Left lobe of liver (tissue), 2 donors: ENCODE data around the gene DLL1. TPM values are rescaled to one million over a fixed set of nuclear protein-coding genes. Genes with fewer than 3 reads are reported as not detected.
"Not testable (repeated sequence)": the region's sequence is repeated elsewhere in the genome, so short reads cannot be mapped to it uniquely, and the experiment has no call there.

Experiments used
- ATAC-seq: fragments of 200-7000 bp; cut with Tn5 transposase; one replicate; pipeline ENCODE4 v1.9.1; 2020; ENCODE audit warnings: mild to moderate bottlenecking, moderate library complexity
- DNase-seq: peaks from one replicate; pipeline ENCODE4 v3.0.0-alpha.2; 2020; ENCODE audit warnings: low spot score
- total RNA-seq: library from RNA; stranded (reverse); gene quantifications from one replicate; pipeline ENCODE4 v1.2.1, GENCODE V29; 2021
- donor health status: DM: no; HTN: no; CAD: no; lungs with moderate emphysema.
- donor health status: DM: no; HTN: yes; CAD: no.

The DLL1 gene
- total RNA-seq, 1 donor from 2014 or later, result 4.9 TPM

DNA sequence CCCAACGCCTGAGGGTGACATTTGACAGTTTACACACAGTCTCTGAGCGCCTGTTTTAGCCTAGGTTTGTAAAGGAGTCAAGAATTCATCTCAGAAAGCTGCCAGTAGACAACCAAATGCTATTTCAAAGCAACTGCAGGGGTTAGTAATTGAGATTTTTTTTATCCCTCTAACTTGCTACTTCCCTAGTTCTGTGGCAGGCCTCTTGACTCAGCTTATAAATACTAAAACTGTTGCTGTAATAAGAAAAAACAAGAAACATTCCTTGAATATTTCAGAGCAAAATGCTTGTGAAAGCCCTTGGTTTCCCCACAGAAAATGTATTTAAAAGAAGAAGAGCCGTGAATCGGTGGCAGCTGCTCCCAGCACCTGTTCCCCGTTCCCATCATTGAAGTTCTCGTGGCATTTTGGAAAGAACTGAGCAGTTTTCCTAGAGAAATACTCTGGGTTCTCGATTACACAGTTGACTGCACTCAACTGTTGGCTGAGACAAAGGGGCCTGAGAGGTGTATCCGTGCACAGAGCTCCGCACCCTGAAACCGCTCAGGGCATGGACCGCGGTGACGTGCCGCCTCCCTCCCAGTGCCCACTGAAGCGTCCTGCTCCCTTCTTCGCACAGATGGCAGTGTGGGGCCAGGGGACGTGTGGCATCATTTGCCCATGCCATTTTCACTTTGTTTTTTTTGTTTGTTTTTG is 20.9 kb downstream of the DLL1 start:
- no peak for ATAC-seq

DNA sequence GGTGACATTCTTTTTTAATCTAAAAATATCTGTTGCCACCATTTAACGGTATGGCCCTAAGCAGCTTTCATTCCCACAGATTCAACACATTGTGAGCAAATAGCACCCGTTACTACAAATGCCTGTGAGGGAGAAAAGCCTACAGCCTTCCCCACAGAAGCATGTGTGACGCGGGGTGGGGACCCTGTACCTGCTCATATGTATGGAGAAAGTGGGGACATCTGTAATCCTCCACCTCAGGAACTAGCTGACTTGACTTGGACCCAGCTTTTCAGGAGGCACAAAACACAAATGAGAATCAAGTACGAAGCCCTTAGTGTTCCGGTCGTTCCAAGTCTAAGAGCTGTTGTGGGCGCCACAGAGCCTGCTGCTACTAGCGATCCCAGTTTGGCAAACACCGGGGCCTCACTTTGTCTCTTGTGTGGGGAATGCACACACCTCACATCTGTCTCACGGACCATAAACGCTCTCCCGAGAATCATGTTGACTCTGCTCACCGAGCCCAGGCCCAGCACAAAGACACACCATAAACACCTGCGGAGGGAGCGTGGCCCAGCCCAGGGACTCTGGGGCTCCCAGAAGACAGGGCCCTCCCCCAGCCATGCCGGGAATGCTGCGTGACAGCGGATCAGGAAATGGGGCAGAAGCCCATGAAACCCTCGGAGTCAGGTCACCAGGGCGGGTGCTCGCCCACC is 21.6 kb downstream of the DLL1 start:
- no peak for ATAC-seq
- DNase-seq, result no peak

More for the DNA sequence above, 20.9 kb downstream of the DLL1 start:
- no peak for DNase-seq

DNA sequence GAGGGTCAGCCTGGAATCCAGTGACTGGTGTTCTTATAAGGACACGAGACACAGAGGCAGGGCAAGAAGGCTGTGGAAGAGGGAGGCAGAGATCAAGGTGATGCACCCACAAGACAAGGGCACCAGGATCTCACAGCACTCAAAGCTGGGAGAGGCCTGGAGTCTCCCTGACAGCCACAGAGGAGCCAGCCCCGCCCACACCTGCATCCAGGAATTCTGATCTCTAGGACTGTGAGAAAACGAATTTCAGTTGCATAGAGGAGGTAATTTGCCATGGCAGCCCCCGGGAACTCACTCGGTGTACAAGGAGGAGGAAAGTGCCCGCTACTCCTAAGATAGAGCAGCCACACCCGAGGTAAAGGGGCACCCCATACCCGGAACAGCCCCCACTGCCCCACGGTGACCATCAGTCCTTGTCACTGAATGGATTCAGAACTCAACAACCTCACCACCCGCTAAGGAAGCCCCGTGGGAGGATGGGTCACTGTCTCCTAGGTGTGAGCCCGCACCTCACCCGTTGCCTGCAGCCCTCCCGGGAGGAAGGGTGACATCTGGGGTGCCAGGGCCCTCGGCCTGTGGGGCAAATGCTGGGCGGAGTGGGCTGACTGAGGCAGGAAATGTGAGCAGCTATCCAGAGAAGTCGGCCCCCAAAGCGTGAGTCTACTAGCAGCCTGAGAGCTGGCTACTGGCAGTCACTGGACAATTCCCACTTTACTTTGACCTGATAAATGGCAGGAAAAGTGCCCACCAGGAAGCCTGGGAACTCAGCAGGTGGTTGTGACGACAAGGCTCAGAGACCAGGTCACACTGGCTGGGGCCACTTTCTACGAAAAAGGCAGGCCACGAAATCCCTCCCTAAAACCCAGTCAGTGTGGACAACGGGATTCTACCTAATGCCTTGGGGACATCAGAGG is 22.4 kb downstream of the DLL1 start:
- no peak for DNase-seq
- no peak for ATAC-seq

DNA sequence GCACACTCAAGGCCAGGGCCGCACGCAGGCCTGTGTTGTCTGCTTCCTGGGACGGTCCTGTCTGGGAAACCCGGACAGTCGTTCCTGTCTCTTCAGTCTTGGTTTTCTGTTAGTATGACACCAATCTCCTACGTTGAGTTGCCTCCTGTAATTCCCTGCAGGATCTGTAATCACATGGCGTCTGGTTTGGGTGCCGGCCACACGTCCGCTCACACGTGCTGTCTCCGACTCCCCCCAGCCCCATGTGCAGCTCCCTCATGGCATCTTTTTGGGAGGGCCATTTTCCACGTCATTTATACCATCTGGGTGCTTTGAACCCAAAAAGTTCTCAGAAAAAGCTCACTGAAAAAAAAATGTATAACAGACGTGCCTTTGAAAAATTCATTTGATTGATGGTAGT is 23.2 kb downstream of the DLL1 start:
- no peak for ATAC-seq

DNA sequence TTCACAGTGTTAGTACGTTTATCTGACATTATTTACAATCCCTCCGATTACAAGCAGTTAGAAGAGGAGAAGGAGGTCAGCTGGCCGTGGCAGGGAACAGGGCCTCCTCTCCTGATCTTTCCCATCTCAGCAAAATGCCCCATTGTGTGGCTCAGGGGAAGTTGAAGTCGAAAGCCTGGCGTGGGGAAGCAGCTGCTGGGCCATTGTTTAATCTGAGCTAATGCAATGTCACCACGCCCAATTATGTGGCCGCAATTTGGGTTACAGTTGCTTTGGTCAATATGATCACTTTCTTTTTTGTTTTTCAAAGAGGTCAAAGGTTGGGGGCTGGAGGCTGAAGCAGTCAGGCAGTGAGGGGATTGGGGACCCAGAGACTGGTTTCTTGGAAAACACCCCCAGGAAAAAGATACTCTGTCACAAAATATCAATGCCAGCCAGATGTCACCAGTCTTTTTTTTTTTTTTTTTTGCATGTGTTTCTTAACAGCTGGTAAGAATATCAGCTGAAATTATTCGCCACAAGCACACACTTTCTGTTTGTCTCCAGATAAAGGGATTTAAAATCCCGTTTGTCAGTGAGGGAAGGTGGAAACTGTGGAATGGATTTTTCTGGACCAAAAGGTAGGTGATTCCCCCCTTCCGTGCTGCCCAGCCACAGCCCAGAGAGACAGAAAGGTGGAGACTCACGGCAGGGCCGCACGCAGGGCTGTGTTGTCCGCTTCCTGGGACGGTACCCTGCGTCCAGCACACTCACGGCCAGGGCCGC is 24.6 kb downstream of the DLL1 start:
- DNase-seq, result no peak
- ATAC-seq, result peak; percentile 66

More for the DNA sequence above, 23.2 kb downstream of the DLL1 start:
- DNase-seq, result no peak

DNA sequence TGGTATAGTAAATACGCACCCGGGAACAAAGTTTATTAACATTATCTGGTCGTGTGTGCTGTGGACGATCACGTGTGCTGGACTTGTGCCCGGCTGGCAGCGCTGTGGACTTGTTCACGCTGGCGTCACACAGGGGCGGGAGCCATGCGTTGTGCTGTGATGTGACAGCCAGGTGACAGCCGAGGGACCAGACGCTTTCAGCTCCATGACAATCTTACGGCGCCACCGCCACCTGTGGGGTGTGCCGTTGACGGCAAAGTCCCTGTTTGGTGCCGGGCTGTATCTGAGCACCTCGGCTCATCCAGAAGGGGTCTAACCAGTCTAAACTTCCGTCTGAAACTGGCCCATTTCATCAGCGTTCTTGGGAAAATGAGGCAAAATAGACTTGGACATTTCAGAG is 25.2 kb downstream of the DLL1 start:
- peak; percentile 95 for ATAC-seq
- DNase-seq, result peak; percentile 96

DNA sequence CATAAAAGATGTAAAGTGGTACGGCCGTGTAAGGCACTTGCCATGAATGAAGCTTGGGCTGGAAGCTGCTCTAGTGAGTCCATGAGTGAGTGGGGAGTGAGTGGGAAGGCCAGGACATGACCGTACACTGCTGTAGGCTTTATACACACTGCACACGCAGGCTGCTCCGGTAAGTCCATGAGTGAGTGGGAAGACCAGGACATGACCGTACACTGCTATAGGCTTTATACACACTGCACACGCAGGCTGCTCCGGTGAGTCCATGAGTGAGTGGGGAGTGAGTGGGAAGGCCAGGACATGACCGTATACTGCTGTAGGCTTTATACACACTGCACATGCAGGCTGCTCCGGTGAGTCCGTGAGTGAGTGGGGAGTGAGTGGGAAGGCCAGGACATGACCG is 26.2 kb downstream of the DLL1 start:
- not testable (repeated sequence) for ATAC-seq, DNase-seq

DNA sequence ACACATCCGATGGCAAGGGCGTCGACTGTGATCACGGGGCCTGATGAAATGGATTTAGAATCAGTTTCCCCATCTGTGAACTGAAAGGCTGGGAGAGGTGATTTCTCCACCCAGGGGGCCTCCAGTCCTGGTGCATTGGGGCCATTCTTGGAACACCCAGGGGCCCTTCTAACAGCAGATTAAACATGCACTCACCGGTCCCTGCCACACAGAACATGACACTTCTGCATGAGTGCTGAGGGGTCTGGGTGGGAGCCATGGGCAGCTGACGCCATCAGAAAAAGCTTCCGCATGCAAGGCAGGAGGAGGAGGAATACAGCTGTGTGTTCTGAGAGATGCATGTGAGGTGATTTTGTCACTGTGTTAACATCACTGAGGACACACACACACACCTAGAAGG is 26.8 kb downstream of the DLL1 start:
- ATAC-seq (no peak), DNase-seq (no peak)

DNA sequence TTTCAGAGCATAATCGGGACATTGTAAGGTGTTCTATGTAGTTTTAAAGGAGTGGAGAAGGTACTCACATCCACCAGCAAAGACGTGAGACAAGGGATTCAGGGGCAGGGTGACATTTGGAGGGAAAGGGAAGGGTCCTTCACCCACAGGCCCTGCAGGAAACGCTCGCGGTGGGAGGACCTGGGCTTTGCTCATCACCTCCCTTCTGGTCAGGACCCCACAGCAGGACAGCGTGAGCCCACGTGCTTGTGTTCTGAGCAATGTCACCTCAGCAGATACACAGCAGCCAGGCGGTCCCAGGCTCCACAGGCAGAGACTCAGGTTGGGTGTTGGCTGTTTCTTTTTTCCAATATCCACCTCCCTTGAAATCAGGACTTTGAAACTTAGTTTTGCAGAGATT is 27.5 kb downstream of the DLL1 start:
- ATAC-seq, result no peak

DNA sequence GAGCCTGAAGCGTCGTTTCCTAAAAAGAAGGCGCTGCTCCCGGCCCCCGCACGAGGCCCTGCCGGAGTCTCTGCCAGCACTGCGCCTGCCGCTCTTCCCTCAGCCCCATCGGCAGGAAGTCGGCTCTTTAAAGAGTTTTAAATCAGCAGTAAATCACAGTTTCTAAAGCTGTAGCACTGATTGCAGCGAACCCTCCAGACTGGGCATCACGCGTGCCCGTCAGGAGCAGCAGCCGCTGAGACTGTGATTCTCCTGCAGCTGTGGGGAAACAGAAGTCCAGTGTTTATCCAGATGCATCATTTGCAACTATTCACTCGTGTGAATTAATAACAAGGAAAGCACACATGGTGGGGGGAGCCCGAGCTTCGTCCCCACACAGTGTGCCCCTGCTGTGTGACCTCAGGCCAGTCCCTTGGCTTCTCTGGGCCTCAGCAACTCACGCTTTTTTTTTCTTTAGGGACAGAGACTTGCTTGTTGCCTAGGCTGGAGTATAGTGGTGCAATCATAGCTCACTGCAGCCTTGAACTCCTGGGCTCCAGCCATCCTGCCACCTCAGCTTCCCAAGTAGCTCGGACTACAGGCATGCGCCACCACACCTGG is 28.3 kb downstream of the DLL1 start:
- no peak for DNase-seq

More for the DNA sequence above, 27.5 kb downstream of the DLL1 start:
- DNase-seq, result no peak

DNA sequence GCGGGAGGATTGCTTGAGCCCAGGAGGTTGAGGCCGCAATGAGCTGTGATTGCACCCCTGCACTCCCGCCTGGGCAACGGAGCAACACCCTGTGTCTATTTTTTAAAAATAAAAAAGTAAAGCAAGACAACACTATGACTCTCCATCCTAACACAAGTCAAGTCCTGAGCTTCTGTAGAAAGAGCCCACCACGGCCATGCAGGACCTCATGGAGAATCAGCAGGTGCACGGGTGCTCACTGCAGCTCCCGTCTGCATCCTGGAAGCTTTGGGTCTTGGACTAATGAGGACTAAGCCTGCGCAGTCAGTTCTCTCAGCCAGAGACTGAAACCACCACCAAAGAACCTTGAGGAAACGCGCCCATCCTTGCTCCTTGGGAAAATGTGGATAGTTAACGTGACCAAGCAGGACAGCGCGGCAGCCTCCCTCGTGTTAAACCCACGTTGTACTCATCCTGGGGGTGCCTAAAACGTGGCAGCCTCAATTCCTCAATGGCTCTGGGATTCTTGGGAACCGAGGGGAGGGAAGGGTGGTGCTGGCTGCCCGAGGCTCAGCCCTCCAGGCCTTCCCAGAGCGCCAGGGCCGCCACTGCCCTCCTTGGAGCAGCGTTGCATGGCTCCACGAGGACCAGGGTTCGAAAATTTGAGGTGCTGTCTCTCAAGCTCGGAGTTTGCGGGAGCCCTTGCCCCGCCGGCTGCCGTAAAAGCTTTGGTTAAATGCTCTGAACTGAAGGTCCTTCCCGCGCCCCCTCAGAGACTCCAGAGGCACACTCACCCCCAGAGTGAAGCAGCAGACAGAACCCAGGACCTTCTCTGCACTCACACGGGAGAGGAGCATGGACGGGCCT is 29.0 kb downstream of the DLL1 start:
- ATAC-seq, result no peak
- DNase-seq, result no peak

More for the DNA sequence above, 28.3 kb downstream of the DLL1 start:
- no peak for ATAC-seq

DNA sequence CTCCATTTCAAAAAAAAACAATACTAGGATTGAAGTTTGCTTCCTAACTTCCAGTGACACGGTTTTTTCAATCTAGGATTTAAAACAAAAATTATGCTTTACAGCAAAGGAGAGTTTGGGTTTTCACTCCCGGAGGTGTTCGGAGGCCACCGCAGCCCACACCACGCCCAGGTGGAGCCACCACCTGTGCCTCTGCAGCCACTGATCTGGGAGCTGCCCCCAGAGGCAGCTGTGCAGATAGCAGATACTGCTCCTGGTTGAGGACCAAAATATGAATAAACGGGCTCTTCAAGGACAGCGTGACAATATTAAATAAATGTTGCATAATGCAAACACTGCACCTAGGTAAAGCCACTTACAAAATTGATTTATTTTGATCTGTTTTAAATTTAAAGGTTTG is 30.2 kb downstream of the DLL1 start:
- DNase-seq, result no peak
- ATAC-seq, result no peak

DNA sequence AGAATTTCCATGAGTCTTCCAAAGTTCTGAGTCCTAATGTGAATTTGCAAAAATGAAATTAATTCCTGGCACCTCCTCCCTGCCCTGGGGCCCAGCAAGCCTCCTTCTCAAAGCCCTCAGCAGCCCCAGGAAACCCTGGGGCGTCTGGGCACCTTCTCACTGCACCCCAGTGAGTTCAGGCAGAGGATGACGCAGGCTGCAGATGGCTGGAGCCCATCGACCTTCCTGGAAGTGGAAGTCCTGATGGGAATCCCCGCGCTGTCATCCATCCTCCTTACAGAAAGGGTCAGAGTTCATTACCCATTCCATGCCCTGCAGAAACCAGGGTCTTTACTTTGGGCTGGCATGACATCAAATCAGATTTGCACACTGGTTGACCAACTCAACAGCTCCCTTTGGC is 31.6 kb downstream of the DLL1 start:
- DNase-seq (no peak), ATAC-seq (no peak)

DNA sequence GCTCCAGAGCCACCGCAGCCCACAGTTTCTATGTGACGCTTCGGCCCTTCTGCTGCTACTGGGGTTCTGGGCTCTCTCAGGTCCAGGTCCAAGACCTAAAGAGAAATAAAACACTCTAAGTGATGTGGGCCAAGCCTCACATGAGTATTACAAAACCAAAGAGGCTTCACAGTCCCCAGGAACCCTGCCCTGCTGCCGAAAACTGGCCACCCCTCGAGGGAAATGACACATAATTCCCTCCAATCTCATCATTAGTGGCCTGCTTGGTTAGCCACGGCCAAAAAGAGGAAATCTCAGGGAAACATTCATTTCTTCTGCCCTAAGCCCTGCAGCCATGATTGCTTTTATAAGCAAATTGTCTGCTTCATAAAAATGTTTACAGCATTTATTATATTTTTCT is 32.5 kb downstream of the DLL1 start:
- no peak for DNase-seq
- no peak for ATAC-seq

DNA sequence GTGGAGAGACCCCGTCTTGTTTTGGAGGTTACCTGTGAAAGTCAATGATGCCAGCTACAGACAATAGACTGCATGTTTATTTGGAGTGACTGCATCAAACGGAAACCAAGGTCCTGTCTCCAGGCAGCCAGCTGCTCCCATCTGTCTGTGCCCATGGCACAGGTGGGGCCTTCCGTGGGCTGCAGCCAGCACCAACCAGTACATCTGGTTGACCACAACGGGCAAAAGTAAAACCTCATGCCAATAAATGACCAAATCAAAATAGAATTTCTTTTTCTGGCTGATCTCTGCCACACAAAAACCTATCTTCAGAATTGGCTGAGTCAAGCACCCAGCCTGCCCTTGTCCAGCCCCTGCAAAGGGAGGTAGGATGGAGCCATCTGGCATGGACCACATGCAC is 33.5 kb downstream of the DLL1 start:
- ATAC-seq (no peak), DNase-seq (no peak)

DNA sequence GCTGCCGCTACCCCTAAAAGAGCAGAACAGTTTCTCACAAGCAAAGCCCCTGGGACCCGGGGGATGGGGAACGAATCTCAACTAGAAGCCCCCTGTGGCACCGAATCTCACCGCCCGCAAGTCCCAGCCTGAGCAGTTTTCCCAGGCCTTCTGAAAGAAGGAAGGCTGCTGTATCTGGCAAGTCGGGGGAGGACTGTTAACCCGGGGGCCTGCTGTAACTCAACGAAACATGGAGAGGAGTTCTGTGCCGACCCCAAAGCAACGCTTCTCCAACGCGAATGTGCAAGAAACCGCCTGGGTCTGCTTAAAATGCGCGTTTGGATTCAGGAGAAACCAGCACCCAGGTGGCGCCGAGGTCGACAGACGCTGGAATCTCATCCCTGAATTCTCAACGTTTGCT is 34.2 kb downstream of the DLL1 start:
- DNase-seq (no peak), ATAC-seq (no peak)

DNA sequence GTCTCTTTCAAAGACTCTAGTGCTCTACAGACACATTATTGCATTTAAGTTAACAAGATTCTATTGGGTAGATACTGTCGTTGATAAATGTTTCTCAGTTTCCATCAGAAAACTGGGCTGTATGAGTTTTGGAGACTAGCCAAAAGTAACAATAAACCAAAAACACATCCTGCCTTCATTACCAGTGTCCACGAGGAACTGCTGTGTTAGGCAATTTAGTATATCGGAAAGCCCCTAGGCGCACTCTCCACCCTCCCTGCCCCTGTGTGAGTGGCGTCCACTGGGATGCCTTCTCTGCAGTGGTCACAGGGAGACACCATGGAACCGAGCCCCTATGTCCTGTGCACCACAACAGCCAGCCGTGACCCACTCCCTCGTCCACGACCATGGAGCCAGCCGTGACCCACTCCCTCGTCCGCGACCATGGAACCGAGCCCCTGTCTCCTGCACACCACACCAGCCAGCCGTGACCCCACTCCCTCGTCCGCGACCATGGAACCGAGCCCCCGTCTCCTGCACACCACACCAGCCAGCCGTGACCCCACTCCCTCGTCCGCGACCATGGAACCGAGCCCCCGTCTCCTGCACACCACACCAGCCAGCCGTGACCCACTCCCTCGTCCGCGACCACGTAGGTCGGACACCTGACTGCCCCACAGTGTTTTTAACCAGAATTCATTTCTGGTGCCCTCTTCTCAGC is 35.3 kb downstream of the DLL1 start:
- ATAC-seq (no peak), DNase-seq (no peak)

DNA sequence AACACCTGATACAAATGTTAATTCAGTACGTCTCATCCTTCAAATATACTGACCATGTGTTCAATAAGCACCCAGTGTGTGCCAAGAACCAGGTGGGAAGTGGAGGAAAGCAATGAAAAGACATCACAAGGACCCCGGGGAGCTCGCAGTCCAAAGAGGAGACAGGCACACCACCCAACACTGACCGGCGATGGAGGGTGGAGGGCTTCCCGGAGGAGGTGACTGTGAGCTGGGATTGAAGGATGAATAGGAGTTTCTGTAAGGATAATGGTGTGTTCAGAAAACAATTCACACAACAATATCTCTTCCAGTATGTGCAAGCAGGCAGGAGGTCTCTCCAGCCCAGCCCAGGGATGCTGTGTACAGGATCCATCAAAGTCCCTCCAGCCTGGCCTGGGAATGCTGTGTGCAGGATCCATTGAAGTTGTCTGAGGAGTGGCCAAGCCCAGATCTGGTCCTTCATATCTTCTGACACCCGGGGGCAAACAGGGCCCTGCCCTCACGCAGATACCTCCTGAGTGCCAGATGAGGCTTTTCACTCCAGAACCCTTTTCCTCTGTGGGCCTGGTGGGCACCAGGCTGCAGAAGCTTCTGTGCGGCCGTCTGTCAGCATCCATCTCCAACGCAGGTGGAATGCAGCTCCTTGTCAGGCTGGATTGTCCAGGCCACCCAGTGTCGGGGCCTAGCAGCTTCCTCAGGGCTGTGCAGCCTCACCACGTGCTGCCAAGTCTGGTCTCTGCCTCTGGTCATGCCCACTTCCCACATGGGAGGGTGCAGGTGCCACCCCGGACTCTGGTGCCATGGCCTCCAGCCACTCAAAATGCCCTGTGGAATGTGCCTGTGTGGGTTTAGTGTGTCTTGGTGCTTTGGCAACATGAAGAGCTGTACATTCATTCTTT is 36.3 kb downstream of the DLL1 start:
- ATAC-seq (no peak), DNase-seq (no peak)
